GM23248 (cell line): ENCODE results near the gene CHST11. TPM values are rescaled to one million over a fixed set of nuclear protein-coding genes. Genes with fewer than 3 reads are reported as not detected.

ENCODE experiments used
- DNase-seq: peaks from one replicate; pipeline ENCODE4 v3.0.0-alpha.2; 2015
- H2AFZ ChIP-seq: fragments of 200-600 bp; sonication (generic); 2 replicates; pipeline ENCODE4 v1.6.1; 2016; ENCODE audit warnings: antibody characterized with exemption
- H3F3A ChIP-seq: fragments of 200-600 bp; sonication (generic); 2 replicates; pipeline ENCODE4 v1.6.1; 2016; ENCODE audit warnings: mild to moderate bottlenecking, antibody characterized with exemption, mixed run types; ENCODE audit not compliant: insufficient read depth
- H3K27ac ChIP-seq: fragments of 200-600 bp; sonication (generic); 2 replicates; pipeline ENCODE4 v1.5.1; 2016; ENCODE audit warnings: mild to moderate bottlenecking
- H3K27me3 ChIP-seq: fragments of 200-600 bp; sonication (generic); replicated peaks from 2 replicates; pipeline ENCODE4 v1.6.1; 2016; ENCODE audit warnings: mild to moderate bottlenecking; ENCODE audit not compliant: insufficient read depth
- H3K36me3 ChIP-seq: fragments of 200-600 bp; sonication (generic); 2 replicates; pipeline ENCODE4 v1.6.1; 2016; ENCODE audit warnings: low read depth, mild to moderate bottlenecking
- H3K4me1 ChIP-seq: fragments of 200-600 bp; sonication (generic); 2 replicates; pipeline ENCODE4 v1.6.1; 2016; ENCODE audit warnings: mild to moderate bottlenecking; ENCODE audit not compliant: insufficient read depth
- H3K4me2 ChIP-seq: fragments of 200-600 bp; sonication (generic); one replicate; pipeline ENCODE4 v1.6.1; 2016; ENCODE audit warnings: mild to moderate bottlenecking; ENCODE audit not compliant: unreplicated experiment
- H3K4me3 ChIP-seq: fragments of 200-600 bp; sonication (generic); 2 replicates; pipeline ENCODE4 v1.5.1; 2016; ENCODE audit warnings: mild to moderate bottlenecking
- H3K79me2 ChIP-seq: fragments of 200-600 bp; sonication (generic); 2 replicates; pipeline ENCODE4 v1.6.1; 2016; ENCODE audit warnings: mild to moderate bottlenecking; ENCODE audit not compliant: insufficient read depth
- H3K9ac ChIP-seq: fragments of 200-600 bp; sonication (generic); 2 replicates; pipeline ENCODE4 v1.6.1; 2016; ENCODE audit warnings: mild to moderate bottlenecking
- H3K9me2 ChIP-seq: fragments of 200-600 bp; sonication (generic); 2 replicates; pipeline ENCODE4 v1.6.1; 2016; ENCODE audit warnings: mixed run types, mild to moderate bottlenecking, moderate library complexity; ENCODE audit not compliant: insufficient read depth
- H3K9me3 ChIP-seq: fragments of 200-600 bp; sonication (generic); one replicate; pipeline ENCODE4 v1.6.1; 2017; ENCODE audit warnings: low read depth
- H4K20me1 ChIP-seq: fragments of 200-600 bp; sonication (generic); 2 replicates; pipeline ENCODE4 v1.6.0; 2016; ENCODE audit not compliant: insufficient read depth
- EZH2 ChIP-seq: fragments of 200-600 bp; sonication (generic); IDR thresholded peaks from 2 replicates; pipeline ENCODE4 v1.6.1; 2018; ENCODE audit warnings: antibody characterized with exemption, mild to moderate bottlenecking; ENCODE audit not compliant: insufficient read depth, poor library complexity, severe bottlenecking
- EZH2phosphoT487 ChIP-seq: fragments of 200-600 bp; sonication (generic); IDR thresholded peaks from 2 replicates; pipeline ENCODE4 v1.6.1; 2018; ENCODE audit warnings: antibody characterized with exemption, moderate library complexity, mild to moderate bottlenecking, low read depth; ENCODE audit not compliant: insufficient read depth
- WGBS, 2 experiments: methylation state at CpG; one replicate each; pipeline ENCODE4 v1.1.6; 2015 to 2017; ENCODE audit warnings: low lambda C conversion rate in 2 of 2, low coverage in 1 of 2; ENCODE audit errors: missing lambda C conversion rate in 2 of 2; 5-methylcytosine and 5-hydroxymethylcytosine counted together
- in situ Hi-C: fragments of 300-500 bp; cut with MboI; formaldehyde crosslinking; loops from 2 replicates; pipeline ENCODE4 v1.15.0; 2020
- polyA plus RNA-seq: library from polyadenylated mRNA; unstranded; fragments of >200 nt; fragmentation: Nextera tagmentation; extraction: Ambion mirVana; gene quantifications from 2 replicates; pipeline ENCODE4 v1.2.1, GENCODE V29; 2016
- total RNA-seq: library from RNA; depleted of rRNA; stranded (reverse); fragments of >200 nt; shearing (Covaris generic); gene quantifications from 2 replicates; pipeline ENCODE4 v1.2.3, GENCODE V29; 2014

The CHST11 gene
- total and polyA plus RNA-seq, 2 experiments from 2014 or later: 3.7 to 5.4 TPM

- in situ Hi-C loops: no loop called here
- Histone ChIP-seq H3K79me2 (no peaks in the 10 kb centered on the region), H3K9me3 (no peaks in the 10 kb centered on the region), H3F3A (no peaks in the 10 kb centered on the region), H3K4me2 (no peak overlapping the region), H2AFZ (no peak overlapping the region), H3K27me3 (peaks cover 8% of the 10 kb centered on the region), H3K4me1 (no peaks in the 10 kb centered on the region), H3K36me3 (no peaks in the 10 kb centered on the region), H3K9me2 (no peaks in the 10 kb centered on the region), H3K9ac (no peak overlapping the region), H3K4me3 (no peak overlapping the region), H3K27ac (no peak overlapping the region), H4K20me1 (no peaks in the 10 kb centered on the region)
- no peak for DNase-seq
- WGBS, 2 experiments: 100% methylated on average over 1 of the region's 1 CpG
- TF ChIP-seq EZH2phosphoT487 (no peak), EZH2 (no peak)
Observed at GRCh38 chr12:104448451-104448850, 8.3 kb upstream of the CHST11 start.

GRCh38 chr12:104450700-104451099 is 6.0 kb upstream of the CHST11 start:
- DNase-seq: no peak
- Histone ChIP-seq H3K4me1 (peaks cover 12% of the 10 kb centered on the region), H3K9me2 (no peaks in the 10 kb centered on the region), H3K27ac (no peak overlapping the region), H3K4me2 (no peak overlapping the region), H3K27me3 (no peaks in the 10 kb centered on the region), H3K4me3 (no peak overlapping the region), H3F3A (peaks cover 8% of the 10 kb centered on the region), H3K79me2 (no peaks in the 10 kb centered on the region), H3K9me3 (no peaks in the 10 kb centered on the region), H3K9ac (no peak overlapping the region), H4K20me1 (no peaks in the 10 kb centered on the region), H3K36me3 (no peaks in the 10 kb centered on the region), H2AFZ (no peak overlapping the region)
- TF ChIP-seq EZH2phosphoT487 (no peak), EZH2 (no peak)
- in situ Hi-C loops: no loop called here

- H4K20me1 ChIP-seq: no peaks in the 10 kb centered on the region
- no peaks in the 10 kb centered on the region for H3K79me2 ChIP-seq
- H3K36me3 ChIP-seq: no peaks in the 10 kb centered on the region
- no peak overlapping the region for H3K4me2 ChIP-seq
- in situ Hi-C loops: no loop called here
- no peak overlapping the region for H2AFZ ChIP-seq
- no peaks in the 10 kb centered on the region for H3K9me2 ChIP-seq
- DNase-seq: no peak
- H3K4me1 ChIP-seq: peaks cover 17% of the 10 kb centered on the region
- 83 to 96% methylated on average over 1 of the region's 1 CpG for WGBS, 2 experiments
- H3K27ac ChIP-seq: no peak overlapping the region
- peaks cover 13% of the 10 kb centered on the region for H3F3A ChIP-seq
- H3K4me3 ChIP-seq: no peak overlapping the region
- no peak overlapping the region for H3K9ac ChIP-seq
- no peaks in the 10 kb centered on the region for H3K9me3 ChIP-seq
- no peak for TF ChIP-seq EZH2phosphoT487
- TF ChIP-seq EZH2: no peak
- no peaks in the 10 kb centered on the region for H3K27me3 ChIP-seq
Observed at GRCh38 chr12:104452087-104452486, 4.7 kb upstream of the CHST11 start.

GRCh38 chr12:104453133-104453532 is 3.6 kb upstream of the CHST11 start:
- Histone ChIP-seq H3K4me1 (peaks cover 17% of the 10 kb centered on the region), H3K36me3 (no peaks in the 10 kb centered on the region), H3K9me2 (no peaks in the 10 kb centered on the region), H3K27ac (no peak overlapping the region), H3F3A (peaks cover 13% of the 10 kb centered on the region), H2AFZ (no peak overlapping the region), H3K4me2 (no peak overlapping the region), H3K4me3 (no peak overlapping the region), H3K79me2 (peaks cover 10% of the 10 kb centered on the region; the same call in 1 of the 2 replicates), H3K9ac (no peak overlapping the region), H3K9me3 (no peaks in the 10 kb centered on the region), H3K27me3 (no peaks in the 10 kb centered on the region), H4K20me1 (no peaks in the 10 kb centered on the region)
- 89 to 91% methylated on average over 2 of the region's 2 CpGs for WGBS, 2 experiments
- DNase-seq: no peak
- in situ Hi-C loops: no loop called here
- TF ChIP-seq EZH2phosphoT487 (no peak), EZH2 (no peak)

GRCh38 chr12:104454997-104455396 is 1.8 kb upstream of the CHST11 start:
- peaks cover 29% of the 10 kb centered on the region for H3K4me1 ChIP-seq
- no peaks in the 10 kb centered on the region for H4K20me1 ChIP-seq
- no peak overlapping the region for H3K9ac ChIP-seq
- no peaks in the 10 kb centered on the region for H3K36me3 ChIP-seq
- H3F3A ChIP-seq: peaks cover 22% of the 10 kb centered on the region
- no peaks in the 10 kb centered on the region for H3K9me2 ChIP-seq
- H2AFZ ChIP-seq: no peak overlapping the region
- in situ Hi-C loops: no loop called here
- peak overlapping the region; percentile 30 for H3K4me2 ChIP-seq
- DNase-seq: peak; percentile 83
- H3K27ac ChIP-seq: no peak overlapping the region
- H3K4me3 ChIP-seq: no peak overlapping the region
- H3K79me2 ChIP-seq: peaks cover 28% of the 10 kb centered on the region
- H3K9me3 ChIP-seq: no peaks in the 10 kb centered on the region
- 95 to 96% methylated on average over 1 of the region's 1 CpG for WGBS, 2 experiments
- no peak for TF ChIP-seq EZH2phosphoT487
- no peak for TF ChIP-seq EZH2
- H3K27me3 ChIP-seq: no peaks in the 10 kb centered on the region
